Astrocyte of the spinal cord (primary cell): ENCODE data around the gene IMPA2.
"Not testable (repeated sequence)": the region's sequence is repeated elsewhere in the genome, so short reads cannot be mapped to it uniquely, and the experiment has no call there.

Experiments
- DNase-seq: peaks from one replicate; pipeline ENCODE4 v3.0.0; 2011; ENCODE audit warnings: low read depth, low spot score
- H3K4me3 ChIP-seq: 2 replicates; pipeline ENCODE4 v1.5.1; 2011; ENCODE audit warnings: low read depth, mild to moderate bottlenecking, low read length, moderate library complexity
- CTCF ChIP-seq: IDR thresholded peaks from 2 replicates; pipeline ENCODE4 v1.5.1; 2012; ENCODE audit warnings: low read depth, mild to moderate bottlenecking, low read length, inconsistent platforms
- in situ Hi-C: cut with HindIII; loops from 2 replicates; pipeline ENCODE4 v1.10.0; 2017; ENCODE audit warnings: low sequenced_read_pairs

Gene IMPA2

GRCh38 chr18:11960743-11961380, 20.4 kb upstream of the IMPA2 start:
- no peak overlapping the region for H3K4me3 ChIP-seq
- no peak for TF ChIP-seq CTCF
- no peak for DNase-seq
- in situ Hi-C loops = no loop called here

GRCh38 chr18:11962597-11962996, 18.7 kb upstream of the IMPA2 start:
- no peak for TF ChIP-seq CTCF
- DNase-seq = no peak
- H3K4me3 ChIP-seq = no peak overlapping the region
- in situ Hi-C loops = no loop called here

GRCh38 chr18:11963991-11964484, 17.3 kb upstream of the IMPA2 start:
- peak; percentile 45 for DNase-seq
- TF ChIP-seq CTCF = no peak
- in situ Hi-C loops = no loop called here
- no peak overlapping the region for H3K4me3 ChIP-seq

GRCh38 chr18:11969904-11970835, 11.1 kb upstream of the IMPA2 start:
- H3K4me3 ChIP-seq = no peak overlapping the region
- in situ Hi-C loops = no loop called here
- no peak for DNase-seq
- TF ChIP-seq CTCF = no peak

GRCh38 chr18:11970836-11971226, 10.5 kb upstream of the IMPA2 start:
- DNase-seq, H3K4me3 ChIP-seq, in situ Hi-C loops: not testable (repeated sequence)

GRCh38 chr18:11972371-11973174, 8.7 kb upstream of the IMPA2 start:
- no peak for DNase-seq
- in situ Hi-C loops = no loop called here
- TF ChIP-seq CTCF = no peak
- H3K4me3 ChIP-seq = no peak overlapping the region
